Dermis lymphatic vessel endothelial cell (primary cell): ENCODE results near the gene KIF18A. TPM values are rescaled to one million over a fixed set of nuclear protein-coding genes. Genes with fewer than 3 reads are reported as not detected.

Source experiments
- total RNA-seq: library from RNA; depleted of rRNA; stranded (reverse); fragments of >200 nt; gene quantifications from 2 replicates; pipeline ENCODE4 v1.2.1, GENCODE V29; 2014

The KIF18A gene
- 2.0 and 2.2 TPM in 2 replicates for total RNA-seq

GRCh38 chr11:28107750-28108618 lies at the start of gene KIF18A, which contains the start of gene METTL15:
TSS of gene KIF18A (minus strand) at chr11:28108156. CDS start at chr11:28097947, 10,209 bp downstream.
TSS of gene METTL15 (plus strand) at chr11:28108388. CDS start at chr11:28113335, 4,947 bp downstream.

Other genes starting within 250 kb of the KIF18A start
- 8.1 and 14.2 TPM in 2 replicates for gene METTL15, start 232 bp upstream of the KIF18A start, total RNA-seq